Urothelium cell line (cell line): ENCODE measurements around the gene NRL.
"Not testable (repeated sequence)": the region's sequence is repeated elsewhere in the genome, so short reads cannot be mapped to it uniquely, and the experiment has no call there.

ENCODE experiments used
- DNase-seq: peaks from one replicate; pipeline ENCODE4 v3.0.0; 2011; ENCODE audit warnings: low spot score, mixed read lengths
- FAIRE-seq: peaks from 2 replicates; lab custom pipeline; 2011; peaks lifted over from hg19 to GRCh38; lab: Jason Lieb, UNC

The NRL gene

DNA sequence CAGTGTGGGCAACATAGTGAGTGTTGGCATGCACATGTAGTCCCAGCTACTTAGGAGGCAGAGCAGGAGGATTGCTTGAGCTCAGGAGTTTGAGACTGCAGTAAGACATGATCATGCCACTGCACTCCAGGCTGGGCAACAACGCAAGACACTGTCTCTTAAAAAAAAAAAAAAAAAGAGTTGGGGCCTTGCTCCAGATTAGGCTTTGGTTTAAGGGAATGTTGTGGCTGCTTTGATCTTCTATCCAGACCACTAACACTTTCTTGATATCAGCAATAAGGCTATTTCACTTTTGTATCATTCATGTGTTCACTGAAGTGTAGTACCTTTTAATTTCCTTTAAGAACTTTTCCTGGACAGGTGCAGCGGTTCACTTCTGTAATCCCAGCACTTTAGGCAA lies 12.9 kb upstream of the NRL start:
- FAIRE-seq (no peak), DNase-seq (no peak)

- DNase-seq (no peak), FAIRE-seq (no peak)
Measured at GRCh38 chr14:24126939-24127338, 12.2 kb upstream of the NRL start.

- no peak for FAIRE-seq
Measured at GRCh38 chr14:24123424-24124417, 9.0 kb upstream of the NRL start.

DNA sequence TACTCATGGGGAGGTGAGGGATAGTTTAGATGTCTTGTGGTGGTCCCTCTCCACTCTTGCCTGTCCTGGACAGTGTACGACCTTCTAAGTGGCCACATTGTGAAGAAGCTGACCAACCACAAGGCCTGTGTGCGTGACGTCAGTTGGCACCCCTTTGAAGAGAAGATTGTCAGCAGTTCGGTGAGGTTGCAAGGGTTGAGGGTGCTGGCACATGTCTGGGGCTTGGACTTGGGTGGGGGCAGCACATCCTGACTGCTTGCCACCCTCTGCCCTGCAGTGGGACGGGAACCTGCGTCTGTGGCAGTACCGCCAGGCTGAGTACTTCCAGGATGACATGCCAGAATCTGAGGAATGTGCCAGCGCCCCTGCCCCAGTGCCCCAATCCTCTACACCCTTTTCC lies 8.1 kb upstream of the NRL start:
- no peak for FAIRE-seq
- DNase-seq: no peak

More at GRCh38 chr14:24123424-24124417, 9.0 kb upstream of the NRL start:
- no peak for DNase-seq

DNA sequence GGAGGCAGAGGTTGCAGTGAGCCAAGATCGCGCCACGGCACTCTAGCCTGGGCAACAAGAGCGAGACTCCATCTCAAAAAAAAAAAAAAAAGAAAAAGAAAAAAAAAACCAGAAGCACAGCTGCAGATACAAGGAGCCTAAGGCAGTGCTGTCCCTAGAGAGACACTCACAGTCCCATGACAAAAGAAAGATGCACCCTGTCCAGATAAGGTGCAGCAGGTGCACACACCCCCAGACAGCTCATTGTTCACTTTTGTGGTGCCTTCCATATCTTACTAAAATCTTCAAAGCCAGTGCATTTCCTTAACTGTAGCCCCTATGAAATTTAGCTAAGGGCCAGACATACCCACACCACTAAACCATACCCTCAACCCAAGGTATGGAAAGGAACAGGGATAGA lies 7.7 kb upstream of the NRL start:
- DNase-seq: no peak
- no peak for FAIRE-seq

GRCh38 chr14:24121210-24121609 lies 6.5 kb upstream of the NRL start:
- DNase-seq (no peak), FAIRE-seq (no peak)

DNA sequence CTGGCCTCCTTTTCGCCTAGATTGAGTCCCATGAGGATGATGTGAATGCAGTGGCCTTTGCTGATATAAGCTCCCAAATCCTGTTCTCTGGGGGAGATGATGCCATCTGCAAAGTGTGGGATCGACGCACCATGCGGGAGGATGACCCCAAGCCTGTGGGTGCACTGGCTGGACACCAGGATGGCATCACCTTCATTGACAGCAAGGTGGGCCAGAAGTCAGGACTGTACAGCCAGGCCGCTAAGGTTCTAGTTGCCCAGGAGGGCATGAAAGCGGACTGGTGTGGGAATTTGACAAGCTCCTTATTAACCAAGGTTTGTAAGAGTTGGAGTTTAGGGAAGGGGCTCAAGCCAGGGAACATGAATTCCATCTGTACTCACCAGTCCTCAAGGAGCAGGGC lies 4.9 kb upstream of the NRL start:
- no peak for DNase-seq
- no peak for FAIRE-seq

DNA sequence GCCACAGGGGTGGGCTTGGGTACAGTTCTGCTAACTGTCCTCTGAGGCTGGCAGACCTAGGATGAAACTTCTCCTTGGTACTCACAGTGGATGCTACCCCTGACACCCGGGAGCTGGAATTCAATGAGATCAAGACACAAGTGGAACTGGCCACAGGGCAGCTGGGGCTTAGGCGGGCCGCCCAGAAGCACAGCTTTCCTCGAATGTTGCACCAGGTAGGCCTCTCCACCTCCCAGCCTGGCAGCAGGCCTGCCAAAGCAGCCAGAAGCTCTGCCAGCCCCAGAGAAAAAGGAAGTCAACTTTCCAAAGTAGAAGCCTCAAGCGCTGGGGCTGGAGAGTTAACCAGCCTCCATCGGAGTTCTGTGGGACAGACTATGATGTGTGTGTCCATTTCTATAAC lies 2.4 kb upstream of the NRL start:
- FAIRE-seq: no peak
- no peak for DNase-seq

- FAIRE-seq (no peak), DNase-seq (no peak)
Measured at GRCh38 chr14:24116128-24116814, 1.5 kb upstream of the NRL start.

- no peak for FAIRE-seq
- no peak for DNase-seq
Measured at GRCh38 chr14:24115422-24116127, 826 bp upstream of the NRL start.

DNA sequence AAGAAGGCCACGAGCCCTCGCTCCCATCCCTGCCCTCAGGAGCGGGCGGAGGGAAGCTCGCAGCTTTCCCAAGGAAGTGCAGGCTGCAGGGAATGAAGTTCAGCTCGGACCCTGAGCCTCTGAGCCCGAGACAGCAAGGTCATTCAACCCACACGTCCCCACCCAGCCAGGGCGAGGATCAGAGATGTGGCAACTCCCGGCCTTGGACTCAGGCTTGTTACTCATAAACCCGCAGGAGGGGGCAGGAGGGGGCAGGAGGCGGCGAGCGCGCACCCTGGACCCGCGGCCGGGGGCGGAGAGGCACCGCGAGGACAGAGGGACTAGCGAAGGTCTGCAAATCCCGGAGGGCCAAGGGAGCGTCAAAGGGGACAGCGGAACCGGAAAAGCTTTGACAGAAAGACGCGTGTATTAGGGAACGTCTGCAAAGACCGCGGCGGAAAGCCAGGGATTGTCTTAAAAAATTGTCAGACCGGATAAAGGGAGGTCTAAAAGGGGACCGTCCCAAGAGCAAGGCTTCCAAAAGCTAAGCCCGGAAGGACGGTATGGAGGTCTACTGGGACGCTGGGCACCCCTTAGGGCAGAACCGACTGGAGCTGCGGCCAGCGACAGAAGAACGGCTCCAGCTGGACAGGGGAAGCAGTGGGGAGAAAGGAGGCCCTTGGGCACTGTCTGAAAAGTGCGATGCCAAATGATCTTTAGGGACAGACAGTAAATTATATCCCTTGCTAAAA lies 783 bp downstream of the NRL start:
- FAIRE-seq: no peak

GRCh38 chr14:24113379-24113800 lies 1.4 kb downstream of the NRL start:
- FAIRE-seq: no peak
- DNase-seq: no peak

More for the DNA sequence above, 783 bp downstream of the NRL start:
- peak; percentile 73 for DNase-seq

GRCh38 chr14:24110523-24110922 lies 4.2 kb downstream of the NRL start:
- FAIRE-seq (no peak), DNase-seq (no peak)

GRCh38 chr14:24110060-24110459 lies 4.7 kb downstream of the NRL start:
- no peak for FAIRE-seq
- DNase-seq: no peak

- no peak for FAIRE-seq
- DNase-seq: no peak
Measured at GRCh38 chr14:24108336-24108874, 6.3 kb downstream of the NRL start.

DNA sequence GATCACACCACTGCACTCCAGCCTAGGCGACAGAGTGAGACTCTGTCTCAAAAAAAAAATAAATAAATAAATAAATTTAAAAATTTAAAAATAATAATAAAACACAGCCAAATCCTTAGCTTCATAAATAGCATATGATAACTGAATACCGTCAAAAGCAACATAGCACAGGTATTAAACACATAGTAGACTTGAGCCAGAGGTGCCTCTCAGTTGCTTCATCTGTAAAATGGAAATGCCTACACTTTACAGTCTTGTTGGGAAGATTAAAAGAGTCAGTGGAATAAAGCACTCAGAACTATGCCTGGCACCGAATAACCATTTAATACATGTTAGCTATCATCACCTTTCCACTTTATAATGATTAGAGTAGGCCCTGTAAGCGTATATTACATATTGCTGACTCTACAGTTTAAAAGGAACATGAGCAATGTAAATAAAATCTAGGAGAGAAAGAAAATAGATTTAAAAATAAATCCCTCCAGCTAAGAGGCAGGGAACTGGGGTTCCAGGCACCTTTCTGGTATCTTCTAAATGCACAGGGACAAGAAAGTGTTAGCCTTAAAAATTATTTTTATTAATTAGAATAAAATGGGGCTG lies 8.0 kb downstream of the NRL start:
- no peak for FAIRE-seq
- DNase-seq: no peak

DNA sequence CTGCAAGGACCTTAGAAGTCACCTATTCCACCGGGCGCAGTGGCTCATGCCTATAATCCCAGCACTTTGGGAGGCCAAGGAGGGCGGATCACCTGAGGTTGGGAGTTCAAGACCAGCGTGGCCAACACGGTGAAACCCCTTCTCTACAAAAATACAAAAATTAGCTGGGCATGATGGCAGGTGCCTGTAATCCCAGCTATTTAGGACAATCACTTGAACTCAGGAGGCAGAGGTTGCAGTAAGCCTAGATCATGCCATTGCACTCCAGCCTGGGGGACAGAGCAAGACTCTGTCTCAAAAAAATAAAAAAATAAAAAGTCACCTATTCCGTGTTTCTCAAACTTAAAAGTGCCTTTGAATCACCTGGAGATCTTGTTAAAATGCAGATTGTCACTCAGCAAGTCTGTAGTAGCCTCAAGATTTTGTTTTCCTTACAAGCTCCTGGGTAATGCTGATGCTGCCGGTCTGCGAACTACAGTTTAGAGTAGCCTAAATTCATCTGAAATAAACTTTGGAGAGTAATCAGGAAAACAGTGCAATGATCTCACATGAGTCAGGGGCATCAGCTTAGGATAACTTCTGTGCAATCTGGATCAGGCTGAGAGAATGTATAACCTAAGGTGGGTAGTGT lies 9.0 kb downstream of the NRL start:
- not testable (repeated sequence) for FAIRE-seq

DNA sequence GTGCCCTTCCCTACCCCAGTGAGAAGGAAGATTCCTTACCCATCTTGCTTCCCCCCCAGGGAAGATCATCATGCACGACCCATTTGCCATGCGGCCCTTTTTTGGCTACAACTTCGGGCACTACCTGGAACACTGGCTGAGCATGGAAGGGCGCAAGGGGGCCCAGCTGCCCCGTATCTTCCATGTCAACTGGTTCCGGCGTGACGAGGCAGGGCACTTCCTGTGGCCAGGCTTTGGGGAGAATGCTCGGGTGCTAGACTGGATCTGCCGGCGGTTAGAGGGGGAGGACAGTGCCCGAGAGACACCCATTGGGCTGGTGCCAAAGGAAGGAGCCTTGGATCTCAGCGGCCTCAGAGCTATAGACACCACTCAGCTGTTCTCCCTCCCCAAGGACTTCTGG lies 11.3 kb downstream of the NRL start:
- FAIRE-seq (no peak), DNase-seq (no peak)

More for the DNA sequence above, 9.0 kb downstream of the NRL start:
- DNase-seq: not testable (repeated sequence)

GRCh38 chr14:24102357-24103048 lies 12.2 kb downstream of the NRL start:
- FAIRE-seq (no peak), DNase-seq (no peak)
